GM10266 (cell line): ENCODE measurements around the gene ZNF473.
A peak's percentile ranks its signal among the peaks of the same experiment; 100 is the strongest.

Experiments used
- DNase-seq: peaks from one replicate; pipeline ENCODE4 v3.0.0; 2012; ENCODE audit errors: extremely low spot score
- TF ChIP-seq, protein P1 (sequence below): IDR thresholded peaks from 2 replicates; pipeline ENCODE4 v1.5.1; 2012; ENCODE audit warnings: mild to moderate bottlenecking, low read depth; ENCODE audit not compliant: control insufficient read depth, insufficient read depth; ENCODE audit errors: missing control alignments

The ZNF473 gene

DNA sequence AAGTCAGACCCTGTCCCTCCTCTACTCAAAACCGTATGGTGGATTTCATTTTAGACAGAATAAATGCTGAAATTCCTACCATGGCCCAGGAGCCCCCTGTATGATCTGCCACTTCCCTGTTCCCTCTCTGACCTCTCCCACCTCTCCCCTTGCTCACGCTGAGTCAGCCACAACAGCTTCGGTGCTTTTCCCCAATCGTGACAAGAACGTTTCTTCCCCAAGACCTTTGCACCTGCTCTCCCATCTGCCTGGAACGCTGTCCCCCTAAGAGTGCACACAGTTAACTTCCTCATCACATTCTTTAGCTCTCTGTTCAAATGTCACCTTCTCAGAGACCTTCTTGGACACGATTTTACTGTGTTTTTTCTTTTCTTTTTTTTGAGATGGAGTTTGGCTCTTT lies 3.0 kb upstream of the ZNF473 start:
- TF ChIP-seq, protein P1, sequence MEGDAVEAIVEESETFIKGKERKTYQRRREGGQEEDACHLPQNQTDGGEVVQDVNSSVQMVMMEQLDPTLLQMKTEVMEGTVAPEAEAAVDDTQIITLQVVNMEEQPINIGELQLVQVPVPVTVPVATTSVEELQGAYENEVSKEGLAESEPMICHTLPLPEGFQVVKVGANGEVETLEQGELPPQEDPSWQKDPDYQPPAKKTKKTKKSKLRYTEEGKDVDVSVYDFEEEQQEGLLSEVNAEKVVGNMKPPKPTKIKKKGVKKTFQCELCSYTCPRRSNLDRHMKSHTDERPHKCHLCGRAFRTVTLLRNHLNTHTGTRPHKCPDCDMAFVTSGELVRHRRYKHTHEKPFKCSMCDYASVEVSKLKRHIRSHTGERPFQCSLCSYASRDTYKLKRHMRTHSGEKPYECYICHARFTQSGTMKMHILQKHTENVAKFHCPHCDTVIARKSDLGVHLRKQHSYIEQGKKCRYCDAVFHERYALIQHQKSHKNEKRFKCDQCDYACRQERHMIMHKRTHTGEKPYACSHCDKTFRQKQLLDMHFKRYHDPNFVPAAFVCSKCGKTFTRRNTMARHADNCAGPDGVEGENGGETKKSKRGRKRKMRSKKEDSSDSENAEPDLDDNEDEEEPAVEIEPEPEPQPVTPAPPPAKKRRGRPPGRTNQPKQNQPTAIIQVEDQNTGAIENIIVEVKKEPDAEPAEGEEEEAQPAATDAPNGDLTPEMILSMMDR, result no peak
- no peak for DNase-seq

DNA sequence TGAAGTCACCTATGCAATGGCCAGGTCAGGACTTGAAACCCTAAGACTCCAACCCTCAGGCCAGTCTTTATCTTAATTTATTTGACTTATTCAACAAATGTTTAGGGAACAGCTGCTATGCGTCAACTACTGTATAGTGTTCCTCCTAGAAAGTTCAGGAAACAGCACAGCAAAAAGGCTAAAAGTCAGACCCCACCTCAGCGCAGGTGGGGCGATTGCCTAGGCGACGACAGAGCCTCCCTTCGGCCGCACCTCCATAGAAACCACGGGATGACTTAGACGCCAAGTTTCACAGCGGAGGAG lies 1.1 kb upstream of the ZNF473 start:
- DNase-seq, result no peak
- TF ChIP-seq, protein P1, result no peak

DNA sequence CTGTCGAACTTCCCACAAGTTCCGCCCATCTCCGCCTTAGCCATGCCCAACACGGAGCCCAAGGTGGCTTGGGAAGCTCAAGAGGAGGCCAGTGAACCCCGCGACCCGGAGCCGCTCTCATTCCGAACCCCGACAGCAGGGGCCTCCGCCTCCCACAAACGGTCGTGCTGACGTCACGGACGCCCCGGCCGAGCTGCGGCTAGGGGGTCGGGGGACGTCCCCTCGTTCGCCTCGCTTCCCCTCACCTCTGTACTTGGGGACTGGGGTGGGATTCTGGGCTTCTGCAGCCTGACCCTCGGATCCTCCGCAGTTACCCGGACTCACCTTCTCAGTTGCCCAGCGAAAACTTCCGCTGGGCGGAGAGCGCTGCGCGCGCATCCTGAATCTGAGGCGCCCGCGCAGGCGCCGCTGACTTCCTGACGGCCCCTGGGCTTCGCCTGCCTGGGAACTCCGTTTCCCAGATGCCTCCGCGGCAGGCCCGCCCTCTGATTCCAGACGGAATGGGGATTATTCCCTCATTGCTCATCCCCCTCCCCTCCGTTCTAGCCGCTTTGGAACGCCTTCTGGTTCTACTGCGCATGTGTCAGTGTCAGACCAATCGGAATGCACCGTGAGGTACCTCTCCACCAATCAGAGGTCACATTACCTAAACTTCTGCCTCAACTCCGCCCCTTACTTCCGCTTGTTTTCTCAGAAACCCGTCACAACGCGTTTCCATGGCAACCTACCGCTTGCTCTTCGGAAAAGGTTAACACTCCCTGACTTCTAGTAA lies 597 bp upstream of the ZNF473 start, which contains the start of gene VRK3:
VRK3 (minus strand) TSS at position 351 of the 772 bp plus-strand sequence. CDS start 9,210 bp downstream, outside the sequence.
- TF ChIP-seq, protein P1, result peak; percentile 16
- DNase-seq, result peak; percentile 94

DNA sequence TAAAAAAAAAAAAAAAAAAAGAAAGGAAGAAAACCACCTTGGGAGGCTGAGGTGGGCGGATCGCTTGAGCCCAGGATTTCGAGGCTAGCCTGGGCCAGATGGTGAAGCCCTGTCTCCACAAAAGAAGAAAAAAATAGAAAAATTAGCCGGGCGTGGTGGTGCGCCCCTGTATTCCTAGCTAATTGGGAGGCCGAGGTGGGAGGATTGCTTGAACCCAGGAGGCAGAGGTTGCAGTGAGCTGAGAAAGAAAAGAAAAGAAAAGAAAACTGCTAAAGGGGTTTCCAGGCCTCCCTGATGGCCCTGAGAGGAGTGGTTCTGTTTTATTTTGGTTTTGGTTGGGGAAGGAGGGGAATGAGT lies 723 bp downstream of the ZNF473 start:
- TF ChIP-seq, protein P1, result no peak
- DNase-seq, result no peak

DNA sequence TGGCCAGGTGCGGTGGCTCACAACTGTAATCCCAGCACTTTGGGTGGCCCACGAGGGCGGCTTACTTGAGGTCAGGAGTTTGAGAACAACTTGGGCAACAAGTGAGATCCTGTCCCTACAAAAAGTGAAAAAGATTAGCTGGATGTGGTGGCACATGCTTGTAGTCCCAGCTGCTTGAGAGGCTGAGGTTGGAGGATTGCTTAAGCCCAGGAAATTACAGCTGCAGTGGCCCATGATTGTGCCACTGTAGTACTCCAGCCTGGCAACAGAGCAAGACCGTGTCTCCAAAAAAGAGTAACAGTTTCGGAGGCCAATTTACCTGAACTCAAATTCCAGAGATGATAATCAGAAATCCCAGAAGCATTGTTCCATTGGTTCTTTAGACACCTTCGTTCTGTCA lies 4.4 kb downstream of the ZNF473 start:
- TF ChIP-seq, protein P1, result no peak
- DNase-seq, result no peak

DNA sequence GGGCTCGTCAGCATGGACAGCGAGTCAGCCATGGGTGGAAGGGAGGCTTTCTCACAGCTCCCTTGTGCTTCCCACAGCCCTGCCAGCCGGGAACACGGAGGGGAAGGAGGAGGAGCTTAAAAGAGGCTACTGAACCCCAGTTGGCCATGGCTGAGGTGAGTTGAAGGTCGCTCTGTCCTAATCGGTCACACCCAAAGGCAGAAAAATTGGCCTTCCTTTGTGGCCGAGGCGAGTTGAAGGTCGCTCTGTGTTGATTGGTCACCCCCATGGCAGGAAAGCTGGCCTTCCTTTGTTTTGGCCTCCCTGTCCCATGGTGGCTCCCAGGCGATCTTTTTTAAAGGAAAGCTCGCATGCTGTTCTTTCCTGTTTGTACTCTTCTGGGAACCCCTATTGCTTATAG lies 5.1 kb downstream of the ZNF473 start:
- DNase-seq, result no peak
- TF ChIP-seq, protein P1, result no peak

DNA sequence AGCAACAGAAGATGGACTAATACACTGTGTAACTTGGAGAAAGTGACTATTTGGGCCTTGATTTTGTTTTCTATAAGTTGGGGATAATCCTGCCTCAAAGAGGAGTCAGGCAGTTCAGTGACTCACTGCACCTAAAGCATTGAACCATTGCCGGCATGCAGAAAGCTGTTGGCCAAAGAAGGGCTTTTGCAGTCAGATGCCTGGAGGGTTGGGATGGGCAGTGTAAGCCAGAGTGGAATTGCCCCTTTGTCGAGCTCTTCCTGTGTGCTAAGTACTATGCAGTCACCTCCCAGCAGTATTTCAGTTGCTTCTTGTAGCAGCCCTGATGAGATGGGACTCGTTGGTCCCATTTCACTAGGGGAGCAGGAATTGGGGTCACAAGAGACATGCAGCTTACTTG lies 11.1 kb downstream of the ZNF473 start:
- no peak for DNase-seq
- TF ChIP-seq, protein P1, result no peak
